NCI-H510A treated with DMSO at 0.1 percent for 48 hours (cell line): ENCODE data around the gene TUBB2B.
"Not testable (repeated sequence)": the region's sequence is repeated elsewhere in the genome, so short reads cannot be mapped to it uniquely, and the experiment has no call there.

Source experiments
- DNase-seq: peaks from one replicate; lab custom pipeline; 2025; lab: John Stamatoyannopoulos, UW

TUBB2B gene

GRCh38 chr6:3209114-3210023, 18.1 kb downstream of the TUBB2B start:
- DNase-seq = peak; percentile 91

- DNase-seq = no peak
Measured at GRCh38 chr6:3208775-3209113, 18.7 kb downstream of the TUBB2B start.

- no peak for DNase-seq
Measured at GRCh38 chr6:3208098-3208774, 19.2 kb downstream of the TUBB2B start.

- DNase-seq = no peak
Measured at GRCh38 chr6:3206339-3207015, 21.0 kb downstream of the TUBB2B start.

GRCh38 chr6:3205913-3206312, 21.5 kb downstream of the TUBB2B start:
- DNase-seq = no peak

- DNase-seq = no peak
Measured at GRCh38 chr6:3204921-3205320, 22.5 kb downstream of the TUBB2B start.

GRCh38 chr6:3202999-3203696, 24.3 kb downstream of the TUBB2B start:
- no peak for DNase-seq

GRCh38 chr6:3201388-3201787, 26.1 kb downstream of the TUBB2B start:
- no peak for DNase-seq

- no peak for DNase-seq
Measured at GRCh38 chr6:3200682-3201081, 26.8 kb downstream of the TUBB2B start.

GRCh38 chr6:3199382-3199781, 28.1 kb downstream of the TUBB2B start:
- no peak for DNase-seq

GRCh38 chr6:3197734-3198133, 29.7 kb downstream of the TUBB2B start:
- not testable (repeated sequence) for DNase-seq

- no peak for DNase-seq
Measured at GRCh38 chr6:3196770-3197169, 30.7 kb downstream of the TUBB2B start.

- no peak for DNase-seq
Measured at GRCh38 chr6:3195695-3196497, 31.6 kb downstream of the TUBB2B start.

GRCh38 chr6:3195420-3195694, 32.1 kb downstream of the TUBB2B start:
- DNase-seq = no peak

GRCh38 chr6:3194535-3195419, 32.7 kb downstream of the TUBB2B start:
- no peak for DNase-seq

GRCh38 chr6:3193102-3193849, 34.2 kb downstream of the TUBB2B start:
- no peak for DNase-seq

GRCh38 chr6:3190779-3191178, 36.7 kb downstream of the TUBB2B start:
- DNase-seq = no peak

GRCh38 chr6:3190056-3190455, 37.4 kb downstream of the TUBB2B start:
- DNase-seq = no peak

- DNase-seq = not testable (repeated sequence)
Measured at GRCh38 chr6:3189192-3189591, 38.3 kb downstream of the TUBB2B start.

- no peak for DNase-seq
Measured at GRCh38 chr6:3188262-3188661, 39.2 kb downstream of the TUBB2B start.
